Measurements from ENCODE around the gene TBC1D14. TPM values are rescaled to one million over a fixed set of nuclear protein-coding genes. Genes with fewer than 3 reads are reported as not detected.

TBC1D14 gene
- total and polyA plus RNA-seq, 2 of the 4 experiments (the other 2 are of a cell fraction), result 31.7 to 40.7 TPM

- Histone ChIP-seq H3K9me3 (ENCODE audit: control insufficient read depth, insufficient read depth, low read length) (no peaks in the 10 kb centered on the region), H3K4me1 (ENCODE audit: control insufficient read depth, insufficient read depth, low read length) (peaks cover 2% of the 10 kb centered on the region; the same call in 1 of the 2 replicates), H3K9me1 (ENCODE audit: insufficient read depth, low read length) (no peaks in the 10 kb centered on the region; the same call in 1 of the 2 replicates), H2AFZ (replicated peaks; ENCODE audit: low read length, poor library complexity) (no peak overlapping the region), H3K4ac (ENCODE audit: low read depth, low read length) (no peak overlapping the region), H3K36me3 (ENCODE audit: control insufficient read depth, insufficient read depth, low read length) (peaks cover 50% of the 10 kb centered on the region), H3K9ac (ENCODE audit: low read depth, low read length) (no peak overlapping the region), H4K91ac (ENCODE audit: insufficient read depth, low read depth, low read length) (no peak overlapping the region), H2BK120ac (ENCODE audit: low read depth, low read length) (no peak overlapping the region), H3K4me3 (ENCODE audit: insufficient read depth, low read depth, low read length) (no peak overlapping the region), H3K14ac (replicated peaks; ENCODE audit: low read depth, low read length) (no peak overlapping the region), H3K27me3 (ENCODE audit: control insufficient read depth, insufficient read depth, low read length) (no peaks in the 10 kb centered on the region), H3K4me2 (ENCODE audit: low read depth, low read length) (no peak overlapping the region), H3K27ac (ENCODE audit: insufficient read depth, low read length) (no peak overlapping the region), H3K18ac (ENCODE audit: low read depth, low read length) (no peak overlapping the region), H4K5ac (ENCODE audit: low read depth, low read length) (no peak overlapping the region), H4K8ac (ENCODE audit: low read depth in 2 of 2, low read length in 2 of 2) (no peak overlapping the region), H2BK5ac (ENCODE audit: low read depth, low read length, poor library complexity, severe bottlenecking) (no peak overlapping the region), H2BK15ac (ENCODE audit: low read depth, low read length) (no peak overlapping the region), H2BK20ac (ENCODE audit: low read depth, low read length) (no peak overlapping the region), H4K20me1 (ENCODE audit: insufficient read depth, low read length) (no peaks in the 10 kb centered on the region), H2AK5ac (ENCODE audit: low read depth, low read length) (no peak overlapping the region), H2AK9ac (replicated peaks; ENCODE audit: low read depth, low read length, poor library complexity) (no peak overlapping the region), H3K23ac (ENCODE audit: low read depth, low read length) (no peak overlapping the region), H3K56ac (ENCODE audit: extremely low read depth, insufficient read depth, low read length) (no peak overlapping the region), H3K79me1 (ENCODE audit: low read depth in 1 of 2, low read length in 2 of 2) (peaks cover 12 to 33% of the 10 kb centered on the region in 2 experiments; a peak in 3 of 4 replicates)
- CTCF ChIA-PET, result no interaction called here
- in situ Hi-C loops (cut with MboI; ENCODE audit: low sequenced_read_pairs) (no loop called here), intact Hi-C loops (cut with micrococcal nuclease) (no loop called here), dilution Hi-C loops (cut with HindIII; ENCODE audit: low sequenced_read_pairs, unreplicated experiment) (no loop called here)
- ATAC-seq (ENCODE audit: low read depth), result no peak
- no TSS peak for BruUV-seq (replicated peaks)
- POLR2A ChIA-PET (ENCODE audit: unreplicated experiment), result no interaction called here
- TF ChIP-seq SMC3 (IDR thresholded peaks at IDR 0.05; ENCODE audit: low read depth, low read length), result no peak
- TF ChIP-seq CHD1 (IDR thresholded peaks at IDR 0.05; ENCODE audit: low read depth, low read length), result no peak
- TF ChIP-seq, protein P1, sequence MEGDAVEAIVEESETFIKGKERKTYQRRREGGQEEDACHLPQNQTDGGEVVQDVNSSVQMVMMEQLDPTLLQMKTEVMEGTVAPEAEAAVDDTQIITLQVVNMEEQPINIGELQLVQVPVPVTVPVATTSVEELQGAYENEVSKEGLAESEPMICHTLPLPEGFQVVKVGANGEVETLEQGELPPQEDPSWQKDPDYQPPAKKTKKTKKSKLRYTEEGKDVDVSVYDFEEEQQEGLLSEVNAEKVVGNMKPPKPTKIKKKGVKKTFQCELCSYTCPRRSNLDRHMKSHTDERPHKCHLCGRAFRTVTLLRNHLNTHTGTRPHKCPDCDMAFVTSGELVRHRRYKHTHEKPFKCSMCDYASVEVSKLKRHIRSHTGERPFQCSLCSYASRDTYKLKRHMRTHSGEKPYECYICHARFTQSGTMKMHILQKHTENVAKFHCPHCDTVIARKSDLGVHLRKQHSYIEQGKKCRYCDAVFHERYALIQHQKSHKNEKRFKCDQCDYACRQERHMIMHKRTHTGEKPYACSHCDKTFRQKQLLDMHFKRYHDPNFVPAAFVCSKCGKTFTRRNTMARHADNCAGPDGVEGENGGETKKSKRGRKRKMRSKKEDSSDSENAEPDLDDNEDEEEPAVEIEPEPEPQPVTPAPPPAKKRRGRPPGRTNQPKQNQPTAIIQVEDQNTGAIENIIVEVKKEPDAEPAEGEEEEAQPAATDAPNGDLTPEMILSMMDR (conservative IDR thresholded peaks at IDR 0.05; ENCODE audit: low read depth, low read length), result no peak
- TF ChIP-seq FOS (IDR thresholded peaks at IDR 0.05; ENCODE audit: low read depth, low read length), result no peak
- no peak for TF ChIP-seq MXI1 (IDR thresholded peaks at IDR 0.05; ENCODE audit: borderline replicate concordance, low read depth, low read length)
- TF ChIP-seq CEBPB (IDR thresholded peaks at IDR 0.05; ENCODE audit: low read depth, low read length), result no peak
- no peak for TF ChIP-seq NFE2L2 (IDR thresholded peaks at IDR 0.05; ENCODE audit: low read depth, low read length)
- TF ChIP-seq RAD21 (IDR thresholded peaks at IDR 0.05; ENCODE audit: low read length), result no peak
- TF ChIP-seq RCOR1 (IDR thresholded peaks at IDR 0.05; ENCODE audit: insufficient replicate concordance, low read length), result no peak
- TF ChIP-seq ELK1 (IDR thresholded peaks at IDR 0.05; ENCODE audit: borderline replicate concordance, low read depth, low read length), result no peak
- no peak for TF ChIP-seq MAZ (IDR thresholded peaks at IDR 0.05; ENCODE audit: borderline replicate concordance, low read depth, low read length)
- TF ChIP-seq, protein P2, sequence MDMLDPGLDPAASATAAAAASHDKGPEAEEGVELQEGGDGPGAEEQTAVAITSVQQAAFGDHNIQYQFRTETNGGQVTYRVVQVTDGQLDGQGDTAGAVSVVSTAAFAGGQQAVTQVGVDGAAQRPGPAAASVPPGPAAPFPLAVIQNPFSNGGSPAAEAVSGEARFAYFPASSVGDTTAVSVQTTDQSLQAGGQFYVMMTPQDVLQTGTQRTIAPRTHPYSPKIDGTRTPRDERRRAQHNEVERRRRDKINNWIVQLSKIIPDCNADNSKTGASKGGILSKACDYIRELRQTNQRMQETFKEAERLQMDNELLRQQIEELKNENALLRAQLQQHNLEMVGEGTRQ (IDR thresholded peaks at IDR 0.05; ENCODE audit: low read depth, low read length), result no peak
- TF ChIP-seq BHLHE40 (IDR thresholded peaks at IDR 0.05; ENCODE audit: low read depth, low read length), result no peak
- 80% methylated on average over 2 of the region's 8 CpGs; no CpG with 5 or more reads in 1 of the 2 experiments for WGBS, 2 experiments (ENCODE audit: extremely low coverage in 2 of 2, insufficient read length in 1 of 2)
- no peak for DNase-seq
Measured at GRCh38 chr4:7003879-7004240, 94.2 kb downstream of the TBC1D14 start.
